Keratinocyte (primary cell): ENCODE data around the gene TEX44. TPM values are rescaled to one million over a fixed set of nuclear protein-coding genes. Genes with fewer than 3 reads are reported as not detected.

Experiments
- DNase-seq: peaks from one replicate; pipeline ENCODE4 v3.0.0-alpha.2; 2011; ENCODE audit warnings: low read depth, missing footprints, low spot score
- FAIRE-seq: peaks from 2 replicates; lab custom pipeline; 2011; peaks lifted over from hg19 to GRCh38; lab: Jason Lieb, UNC
- H2AFZ ChIP-seq: 2 replicates; pipeline ENCODE4 v1.6.0; 2012; ENCODE audit warnings: low read length, control low read depth, inconsistent platforms; ENCODE audit not compliant: control insufficient read depth
- H3K27ac ChIP-seq: 2 replicates; pipeline ENCODE4 v1.5.1; 2011; ENCODE audit warnings: low read length; ENCODE audit not compliant: control insufficient read depth, insufficient read depth
- H3K27me3 ChIP-seq: 3 replicates; pipeline ENCODE4 v1.6.0; 2011; ENCODE audit warnings: low read length; ENCODE audit not compliant: control insufficient read depth, insufficient read depth; ENCODE audit errors: extremely low read depth
- H3K36me3 ChIP-seq, 2 experiments: 2 replicates in 1 of 2; 3 replicates in 1 of 2; pipeline ENCODE4 v1.5.1; 2011; ENCODE audit warnings: low read length in 2 of 2, mild to moderate bottlenecking in 1 of 2; ENCODE audit not compliant: control insufficient read depth in 2 of 2, insufficient read depth in 2 of 2; ENCODE audit errors: extremely low read depth in 1 of 2
- H3K4me1 ChIP-seq: 3 replicates; pipeline ENCODE4 v1.5.1; 2011; ENCODE audit warnings: low read length; ENCODE audit not compliant: control insufficient read depth, insufficient read depth; ENCODE audit errors: extremely low read depth
- H3K4me2 ChIP-seq: 3 replicates; pipeline ENCODE4 v1.6.0; 2011; ENCODE audit warnings: low read depth, low read length; ENCODE audit not compliant: control insufficient read depth, insufficient read depth; ENCODE audit errors: extremely low read depth
- H3K4me3 ChIP-seq, 3 experiments: fragments of 200-600 bp in 1 of 3; sonication (generic) in 1 of 3; 2 replicates in 2 of 3; 3 replicates in 1 of 3; pipeline ENCODE4 v1.5.1; 2011 to 2016; ENCODE audit warnings: low read length in 3 of 3, mild to moderate bottlenecking in 3 of 3, control low read depth in 2 of 3, inconsistent platforms in 1 of 3, low read depth in 1 of 3, mixed read lengths in 1 of 3, mixed run types in 1 of 3, moderate library complexity in 1 of 3; ENCODE audit not compliant: control insufficient read depth in 2 of 3, insufficient read depth in 2 of 3; ENCODE audit errors: extremely low read depth in 1 of 3
- H3K79me2 ChIP-seq: 2 replicates; pipeline ENCODE4 v1.6.0; 2012; ENCODE audit warnings: low read length; ENCODE audit not compliant: control insufficient read depth, insufficient read depth
- H3K9ac ChIP-seq: 3 replicates; pipeline ENCODE4 v1.6.0; 2011; ENCODE audit warnings: low read length; ENCODE audit not compliant: control insufficient read depth, insufficient read depth; ENCODE audit errors: extremely low read depth
- H3K9me1 ChIP-seq: 3 replicates; pipeline ENCODE4 v1.6.0; 2011; ENCODE audit warnings: low read length; ENCODE audit not compliant: control insufficient read depth, insufficient read depth; ENCODE audit errors: extremely low read depth
- H3K9me3 ChIP-seq: 2 replicates; pipeline ENCODE4 v1.5.1; 2012; ENCODE audit warnings: low read depth, low read length; ENCODE audit not compliant: control insufficient read depth
- H4K20me1 ChIP-seq: 3 replicates; pipeline ENCODE4 v1.6.0; 2011; ENCODE audit warnings: low read length; ENCODE audit not compliant: control insufficient read depth, insufficient read depth; ENCODE audit errors: extremely low read depth
- EZH2 ChIP-seq: IDR thresholded peaks from one replicate; pipeline ENCODE4 v1.6.1; 2012; ENCODE audit warnings: inconsistent platforms, mild to moderate bottlenecking, low read length, moderate library complexity
- dilution Hi-C: fragments of 300-500 bp; cut with MboI; formaldehyde crosslinking; loops from one replicate; pipeline ENCODE4 v1.7.0; 2020; ENCODE audit warnings: low sequenced_read_pairs; ENCODE audit not compliant: extremely low pct_ligation_motif_present
- polyA plus RNA-seq, 5 experiments: library from polyadenylated mRNA; depleted of rRNA in 3 of 5; stranded (reverse) in 3 of 5; stranded (forward) in 1 of 5; unstranded in 1 of 5; fragments of >200 nt; gene quantifications; 1 replicate in 1 of 5; 2 replicates in 3 of 5; 3 replicates in 1 of 5; pipeline versions ENCODE4 v1.2.1 to v1.2.3, GENCODE V29; 2011 to 2012; ENCODE audit warnings: missing spikeins in 2 of 5, low read depth in 1 of 5, low replicate concordance in 1 of 5
- TF ChIP-seq, protein P1 (sequence below), 3 experiments: IDR thresholded peaks in 1 of 3; conservative IDR thresholded peaks in 1 of 3; optimal IDR thresholded peaks in 1 of 3; 2 replicates in 2 of 3; 3 replicates in 1 of 3; pipeline versions ENCODE3 to v1.5.1; 2011; ENCODE audit warnings: low read length in 3 of 3, mild to moderate bottlenecking in 3 of 3, moderate library complexity in 2 of 3, control low read depth in 1 of 3, inconsistent platforms in 1 of 3; ENCODE audit not compliant: insufficient read depth in 2 of 3; ENCODE audit errors: extremely low read depth in 1 of 3

The TEX44 gene
- polyA plus RNA-seq, 1 donor (not counting 4 experiments of a cell fraction or from before 2014, with no cell fraction given): not detected

DNA sequence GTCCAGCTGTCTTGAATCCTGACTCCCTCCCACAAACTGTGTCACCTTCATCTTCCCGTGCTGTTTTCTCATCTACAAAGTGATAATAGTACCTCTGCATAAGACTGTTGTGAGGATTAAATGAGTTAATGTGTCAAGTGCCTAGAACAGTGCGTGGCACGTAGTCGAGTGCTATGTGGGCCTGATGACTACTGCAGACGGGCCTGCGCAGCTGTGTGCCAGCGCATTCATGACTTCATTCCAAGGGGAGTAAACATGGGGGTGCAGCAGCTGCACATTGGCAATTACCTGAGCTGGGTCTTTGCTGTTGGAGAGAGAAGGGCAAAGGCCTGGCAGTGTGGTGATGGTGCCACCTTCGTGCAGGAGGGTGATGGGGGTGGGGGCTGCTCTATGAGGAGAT lies 5.0 kb downstream of the TEX44 start:
- dilution Hi-C loops: no loop called here
- peaks cover 13% of the 10 kb centered on the region for H3K4me1 ChIP-seq
- DNase-seq: no peak
- no peaks in the 10 kb centered on the region for H3K9me1 ChIP-seq
- H2AFZ ChIP-seq: peak overlapping the region; percentile 70
- no peak overlapping the region for H3K9ac ChIP-seq
- no peaks in the 10 kb centered on the region for H3K9me3 ChIP-seq
- H3K27ac ChIP-seq: no peak overlapping the region
- H3K4me3 ChIP-seq: no peak overlapping the region
- FAIRE-seq: peak; percentile 17
- H3K27me3 ChIP-seq: peaks cover 7% of the 10 kb centered on the region
- peak overlapping the region; percentile 5 for H3K4me2 ChIP-seq
- TF ChIP-seq, protein P1, sequence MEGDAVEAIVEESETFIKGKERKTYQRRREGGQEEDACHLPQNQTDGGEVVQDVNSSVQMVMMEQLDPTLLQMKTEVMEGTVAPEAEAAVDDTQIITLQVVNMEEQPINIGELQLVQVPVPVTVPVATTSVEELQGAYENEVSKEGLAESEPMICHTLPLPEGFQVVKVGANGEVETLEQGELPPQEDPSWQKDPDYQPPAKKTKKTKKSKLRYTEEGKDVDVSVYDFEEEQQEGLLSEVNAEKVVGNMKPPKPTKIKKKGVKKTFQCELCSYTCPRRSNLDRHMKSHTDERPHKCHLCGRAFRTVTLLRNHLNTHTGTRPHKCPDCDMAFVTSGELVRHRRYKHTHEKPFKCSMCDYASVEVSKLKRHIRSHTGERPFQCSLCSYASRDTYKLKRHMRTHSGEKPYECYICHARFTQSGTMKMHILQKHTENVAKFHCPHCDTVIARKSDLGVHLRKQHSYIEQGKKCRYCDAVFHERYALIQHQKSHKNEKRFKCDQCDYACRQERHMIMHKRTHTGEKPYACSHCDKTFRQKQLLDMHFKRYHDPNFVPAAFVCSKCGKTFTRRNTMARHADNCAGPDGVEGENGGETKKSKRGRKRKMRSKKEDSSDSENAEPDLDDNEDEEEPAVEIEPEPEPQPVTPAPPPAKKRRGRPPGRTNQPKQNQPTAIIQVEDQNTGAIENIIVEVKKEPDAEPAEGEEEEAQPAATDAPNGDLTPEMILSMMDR (optimal IDR thresholded peaks at IDR 0.05 in 1 of 3, IDR thresholded peaks at IDR 0.05 in 1 of 3, conservative IDR thresholded peaks at IDR 0.05 in 1 of 3; ENCODE audit: extremely low read depth in 1 of 3, insufficient read depth in 2 of 3, low read length in 3 of 3): no peak
- no peak for TF ChIP-seq EZH2
- no peaks in the 10 kb centered on the region for H3K79me2 ChIP-seq
- H3K36me3 ChIP-seq: no peaks in the 10 kb centered on the region
- H4K20me1 ChIP-seq: no peaks in the 10 kb centered on the region

DNA sequence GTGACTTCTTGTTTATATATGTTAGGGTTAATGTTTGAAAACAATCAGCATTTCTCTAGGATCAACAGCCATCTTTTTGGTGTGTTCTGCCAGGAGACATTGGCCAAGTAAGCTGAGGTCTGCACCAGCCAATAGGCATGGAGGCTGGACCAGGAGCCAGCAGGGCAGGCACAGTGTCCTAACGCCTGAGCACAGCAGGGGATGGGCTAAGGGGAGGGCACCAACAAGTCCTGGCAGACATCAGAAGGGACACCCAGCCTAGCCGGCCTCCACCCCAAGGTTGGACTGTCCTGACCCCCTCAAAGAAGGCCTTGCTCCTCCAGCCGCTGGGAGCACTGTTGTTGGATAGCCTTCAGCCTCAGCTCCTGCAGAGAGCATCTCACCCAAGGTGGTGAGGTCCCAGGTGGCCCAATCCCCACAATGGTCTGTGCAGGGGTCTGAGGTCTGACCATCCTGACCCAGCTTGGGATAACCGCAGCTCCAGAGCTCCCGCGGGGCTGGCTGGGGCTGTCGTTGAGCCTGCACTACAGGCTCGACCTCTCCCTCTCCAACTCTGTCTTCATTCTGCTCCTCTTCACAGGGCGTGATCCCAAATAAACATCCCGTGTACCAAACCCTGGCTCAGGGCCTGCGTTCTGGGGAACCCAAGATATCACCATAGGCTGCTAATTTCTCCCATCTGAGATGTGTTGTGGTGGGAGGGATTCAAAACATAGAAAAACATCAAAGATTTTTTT lies 8.1 kb downstream of the TEX44 start:
- Histone ChIP-seq H3K27ac (no peak overlapping the region), H3K4me3 (no peak overlapping the region), H2AFZ (peak overlapping the region; percentile 57), H3K9me3 (no peaks in the 10 kb centered on the region), H3K9ac (no peak overlapping the region), H3K9me1 (no peaks in the 10 kb centered on the region), H3K79me2 (no peaks in the 10 kb centered on the region), H3K36me3 (no peaks in the 10 kb centered on the region), H3K4me2 (no peak overlapping the region), H4K20me1 (no peaks in the 10 kb centered on the region), H3K27me3 (no peaks in the 10 kb centered on the region), H3K4me1 (peaks cover 13% of the 10 kb centered on the region)
- DNase-seq: no peak
- FAIRE-seq: no peak
- TF ChIP-seq EZH2: no peak
- TF ChIP-seq, protein P1 (optimal IDR thresholded peaks at IDR 0.05 in 1 of 3, IDR thresholded peaks at IDR 0.05 in 1 of 3, conservative IDR thresholded peaks at IDR 0.05 in 1 of 3; ENCODE audit: extremely low read depth in 1 of 3, insufficient read depth in 2 of 3, low read length in 3 of 3): no peak
- dilution Hi-C loops: no loop called here
